HEK293T (cell line): ENCODE data around the gene VTCN1.

Source experiments
- CTCF ChIA-PET: fragments of 350-600 bp; formaldehyde crosslinking; extraction: SDS; loops from one replicate; lab custom pipeline; 2021; ENCODE audit warnings: antibody characterized with exemption, inconsistent platforms; lab: Yijun Ruan, JAX
- POLR2A ChIA-PET: fragments of 350-600 bp; formaldehyde crosslinking; extraction: SDS; loops from one replicate; lab custom pipeline; 2020; ENCODE audit warnings: antibody characterized with exemption, inconsistent platforms; lab: Yijun Ruan, JAX
- DNase-seq: peaks from one replicate; pipeline ENCODE4 v3.0.0; 2012; ENCODE audit warnings: mixed read lengths; ENCODE audit errors: extremely low spot score
- ARNT ChIP-seq: fragments of 450-650 bp; IDR thresholded peaks from 2 replicates; pipeline ENCODE4 v1.6.1; 2017; ENCODE audit warnings: mild to moderate bottlenecking
- BHLHE40 ChIP-seq: fragments of 450-650 bp; IDR thresholded peaks from 2 replicates; pipeline ENCODE4 v1.6.1; 2016; ENCODE audit warnings: mild to moderate bottlenecking, moderate library complexity, borderline replicate concordance
- CTBP1 ChIP-seq: fragments of 450-650 bp; IDR thresholded peaks from 2 replicates; pipeline ENCODE4 v1.6.1; 2016; ENCODE audit warnings: borderline replicate concordance
- ELF4 ChIP-seq: fragments of 450-650 bp; IDR thresholded peaks from 2 replicates; pipeline ENCODE4 v1.6.1; 2017; ENCODE audit warnings: antibody characterized with exemption
- FOXA1 ChIP-seq: fragments of 450-650 bp; IDR thresholded peaks from 2 replicates; pipeline ENCODE4 v1.6.1; 2016; ENCODE audit warnings: mild to moderate bottlenecking
- FOXK2 ChIP-seq: fragments of 450-650 bp; IDR thresholded peaks from 2 replicates; pipeline ENCODE4 v1.6.1; 2016; ENCODE audit warnings: mild to moderate bottlenecking
- FOXM1 ChIP-seq: fragments of 450-650 bp; IDR thresholded peaks from 2 replicates; pipeline ENCODE4 v1.6.1; 2017; ENCODE audit warnings: mild to moderate bottlenecking, borderline replicate concordance
- HDGF ChIP-seq: fragments of 450-650 bp; IDR thresholded peaks from 2 replicates; pipeline ENCODE4 v1.6.1; 2017; ENCODE audit warnings: antibody characterized with exemption, borderline replicate concordance
- L3MBTL2 ChIP-seq: fragments of 450-650 bp; conservative IDR thresholded peaks from 2 replicates; pipeline ENCODE4 v1.6.1; 2016; ENCODE audit warnings: mild to moderate bottlenecking
- LEF1 ChIP-seq: fragments of 450-650 bp; IDR thresholded peaks from 2 replicates; pipeline ENCODE4 v1.6.1; 2017; ENCODE audit warnings: mild to moderate bottlenecking, borderline replicate concordance
- NFRKB ChIP-seq: fragments of 450-650 bp; IDR thresholded peaks from 2 replicates; pipeline ENCODE4 v1.6.1; 2016; ENCODE audit warnings: mild to moderate bottlenecking, moderate library complexity
- SP1 ChIP-seq: fragments of 450-650 bp; IDR thresholded peaks from 2 replicates; pipeline ENCODE4 v1.6.1; 2017
- SUZ12 ChIP-seq: fragments of 450-650 bp; IDR thresholded peaks from 2 replicates; pipeline ENCODE4 v1.6.1; 2016; ENCODE audit warnings: mild to moderate bottlenecking
- TARDBP ChIP-seq: fragments of 450-650 bp; IDR thresholded peaks from 2 replicates; pipeline ENCODE4 v1.6.1; 2016
- ZNF384 ChIP-seq: fragments of 450-650 bp; IDR thresholded peaks from 2 replicates; pipeline ENCODE4 v1.6.1; 2016
- TF ChIP-seq, protein P1 (sequence below): fragments of 450-650 bp; IDR thresholded peaks from 2 replicates; pipeline ENCODE4 v1.6.1; 2016

VTCN1 gene

DNA sequence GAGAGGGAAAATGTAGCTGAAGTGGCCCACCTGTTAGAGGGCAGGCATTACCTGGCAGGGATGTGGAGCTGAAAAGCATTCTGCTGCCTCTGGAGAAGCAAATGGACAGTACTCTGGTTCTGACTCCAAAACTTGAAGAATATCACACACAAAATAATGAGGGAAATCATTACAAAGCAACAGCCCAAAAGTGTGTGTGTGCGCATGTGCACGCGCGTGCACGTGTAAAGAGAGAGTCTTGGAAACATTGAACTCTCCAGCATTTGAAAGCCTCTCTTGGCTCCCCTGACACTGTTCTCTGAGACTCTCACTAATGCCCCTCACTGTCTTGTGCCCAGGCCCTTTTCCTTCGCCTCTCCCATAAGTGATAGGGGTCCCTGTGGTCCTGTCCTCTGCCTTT lies 2.3 kb upstream of the VTCN1 start:
- ChIA-PET POLR2A (no interaction called here), CTCF (no interaction called here)
- no peak for DNase-seq
- TF ChIP-seq, protein P1, sequence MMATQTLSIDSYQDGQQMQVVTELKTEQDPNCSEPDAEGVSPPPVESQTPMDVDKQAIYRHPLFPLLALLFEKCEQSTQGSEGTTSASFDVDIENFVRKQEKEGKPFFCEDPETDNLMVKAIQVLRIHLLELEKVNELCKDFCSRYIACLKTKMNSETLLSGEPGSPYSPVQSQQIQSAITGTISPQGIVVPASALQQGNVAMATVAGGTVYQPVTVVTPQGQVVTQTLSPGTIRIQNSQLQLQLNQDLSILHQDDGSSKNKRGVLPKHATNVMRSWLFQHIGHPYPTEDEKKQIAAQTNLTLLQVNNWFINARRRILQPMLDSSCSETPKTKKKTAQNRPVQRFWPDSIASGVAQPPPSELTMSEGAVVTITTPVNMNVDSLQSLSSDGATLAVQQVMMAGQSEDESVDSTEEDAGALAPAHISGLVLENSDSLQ: no peak
- no peak for TF ChIP-seq FOXM1
- no peak for TF ChIP-seq ZNF384
- no peak for TF ChIP-seq L3MBTL2
- no peak for TF ChIP-seq FOXK2
- TF ChIP-seq FOXA1: no peak
- no peak for TF ChIP-seq SP1
- no peak for TF ChIP-seq NFRKB
- no peak for TF ChIP-seq BHLHE40
- no peak for TF ChIP-seq CTBP1
- no peak for TF ChIP-seq SUZ12
- TF ChIP-seq ARNT: no peak
- TF ChIP-seq LEF1: no peak
- no peak for TF ChIP-seq TARDBP
- TF ChIP-seq ELF4: no peak
- TF ChIP-seq HDGF: no peak

DNA sequence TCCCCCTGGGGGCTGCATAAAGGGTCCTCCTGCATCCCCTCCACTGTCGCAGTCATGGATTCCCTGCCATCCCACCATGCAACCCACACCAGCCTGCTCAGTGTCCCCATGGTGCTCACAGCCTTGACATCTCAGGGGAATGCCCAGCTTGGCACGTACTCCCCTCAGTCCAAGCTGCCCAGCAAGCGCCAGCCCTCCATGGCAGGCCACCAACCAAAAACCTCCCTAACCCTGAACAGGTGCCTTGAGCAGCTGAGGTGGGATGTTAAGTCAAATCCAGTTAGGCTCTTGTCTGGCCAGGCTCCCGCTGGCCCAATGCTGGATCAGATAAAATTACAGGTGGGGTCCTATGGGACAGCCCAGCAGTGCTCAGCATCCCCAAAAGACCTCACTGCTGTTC lies 341 bp downstream of the VTCN1 start:
- ChIA-PET CTCF (no interaction called here), POLR2A (interaction anchor here (1.2 kb wide), 1 partner anchor 8 kb away, joined by 5 read pairs; no protein-coding TSS in a partner anchor)
- TF ChIP-seq CTBP1 (no peak), SP1 (no peak), FOXA1 (no peak), ARNT (no peak), L3MBTL2 (no peak), TARDBP (no peak), FOXK2 (no peak), BHLHE40 (no peak), LEF1 (no peak), SUZ12 (no peak), HDGF (no peak), ZNF384 (no peak), ELF4 (no peak), NFRKB (no peak), FOXM1 (no peak)
- TF ChIP-seq, protein P1: no peak
- no peak for DNase-seq

DNA sequence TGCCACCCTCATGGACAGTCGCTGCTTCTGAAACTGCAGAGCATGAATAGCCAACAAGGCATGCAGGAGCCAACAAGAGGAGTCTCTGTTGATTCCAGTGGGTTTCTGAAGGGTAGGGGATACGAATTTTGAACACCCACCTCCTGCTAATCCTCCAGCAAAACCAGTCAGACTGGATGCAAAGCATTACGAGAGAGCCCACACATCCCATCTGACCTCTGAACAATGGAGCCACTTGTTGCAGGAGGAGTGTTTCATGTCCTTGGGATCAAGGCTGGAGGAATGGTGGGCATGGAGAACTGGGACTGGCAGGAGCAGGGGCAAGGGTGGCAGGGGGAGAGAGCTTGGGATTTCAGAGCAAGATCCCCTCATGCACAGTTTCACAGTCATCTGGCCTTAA lies 1.6 kb downstream of the VTCN1 start:
- CTCF ChIA-PET: no interaction called here
- no peak for TF ChIP-seq LEF1
- no peak for TF ChIP-seq BHLHE40
- TF ChIP-seq CTBP1: no peak
- TF ChIP-seq NFRKB: no peak
- TF ChIP-seq L3MBTL2: no peak
- no peak for TF ChIP-seq HDGF
- DNase-seq: no peak
- POLR2A ChIA-PET: no interaction called here

DNA sequence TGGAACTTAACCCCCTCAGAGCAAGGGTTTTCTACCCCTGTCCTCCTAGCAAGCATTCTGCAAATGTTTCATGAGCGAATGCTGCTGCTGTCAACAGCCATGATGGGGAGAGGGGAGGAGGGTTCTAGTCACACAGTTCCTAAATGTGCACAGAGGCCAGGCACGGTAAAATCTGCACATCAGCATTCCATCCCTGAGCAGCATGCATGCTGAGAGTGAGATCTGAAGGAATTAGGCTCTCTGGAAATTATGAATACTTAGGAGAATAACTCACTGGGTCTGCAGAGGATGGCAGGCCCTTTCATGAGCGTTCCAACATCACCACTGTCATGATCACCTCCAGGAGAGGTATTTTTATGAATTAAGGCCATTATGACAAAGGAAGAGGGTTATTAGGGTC lies 2.1 kb downstream of the VTCN1 start:
- ChIA-PET POLR2A (no interaction called here), CTCF (no interaction called here)
- no peak for DNase-seq
- no peak for TF ChIP-seq FOXK2
- no peak for TF ChIP-seq ARNT
- TF ChIP-seq, protein P1: no peak
- TF ChIP-seq LEF1: no peak
- no peak for TF ChIP-seq SUZ12
- TF ChIP-seq NFRKB: no peak
- TF ChIP-seq SP1: no peak
- no peak for TF ChIP-seq L3MBTL2
- TF ChIP-seq CTBP1: no peak
- TF ChIP-seq TARDBP: no peak
- no peak for TF ChIP-seq ZNF384
- no peak for TF ChIP-seq FOXM1

DNA sequence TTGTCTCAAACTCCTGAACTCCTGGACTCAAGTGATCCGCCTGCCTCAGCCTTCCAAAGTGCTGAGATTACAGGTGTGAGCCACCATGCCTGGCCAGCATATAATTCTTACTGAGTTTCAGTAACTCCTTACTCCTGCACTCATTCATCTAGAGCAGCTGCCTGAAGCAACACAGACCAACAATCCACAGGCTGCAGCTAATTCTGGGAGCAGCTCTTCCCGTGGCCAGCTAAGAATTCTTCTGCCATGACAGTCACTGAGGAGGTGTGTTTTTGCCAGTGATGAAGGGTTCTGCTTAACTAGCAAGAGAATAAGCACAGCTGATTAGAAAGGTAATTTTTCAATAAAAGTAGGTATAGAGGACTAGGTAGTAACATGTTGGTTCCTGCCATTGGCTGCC lies 5.4 kb downstream of the VTCN1 start:
- POLR2A ChIA-PET: interaction anchor here (1.1 kb wide), 1 partner anchor 77 kb away, joined by 3 read pairs; no protein-coding TSS in a partner anchor
- CTCF ChIA-PET: interaction anchor here (0.8 kb wide), 1 partner anchor 24 kb away, joined by 3 read pairs; no protein-coding TSS in a partner anchor
- no peak for DNase-seq
- TF ChIP-seq ZNF384 (no peak), SP1 (no peak), ELF4 (no peak), SUZ12 (no peak), HDGF (no peak), CTBP1 (no peak), ARNT (no peak), LEF1 (no peak), NFRKB (no peak), L3MBTL2 (no peak), TARDBP (no peak), FOXA1 (no peak), FOXM1 (no peak), BHLHE40 (no peak), FOXK2 (no peak)
- TF ChIP-seq, protein P1: no peak

DNA sequence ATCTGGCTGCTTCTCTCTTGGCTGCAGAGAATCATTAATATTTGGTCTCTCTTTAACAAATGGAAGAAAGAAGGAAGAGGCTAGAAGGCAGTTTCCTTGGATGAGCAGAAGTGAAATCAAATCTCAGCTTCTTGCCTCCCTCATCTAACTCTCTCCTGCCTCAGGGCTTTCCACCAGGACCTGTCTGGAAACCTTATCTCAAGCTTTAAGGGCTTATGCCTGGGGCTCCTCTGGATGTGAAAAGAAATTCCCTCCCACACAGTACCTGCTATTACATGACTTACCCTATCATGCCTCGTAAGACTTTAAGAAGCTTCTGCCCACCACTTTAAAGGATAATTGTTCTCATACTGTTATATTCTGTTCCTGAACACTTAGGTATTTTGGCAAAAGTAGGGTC lies 8.9 kb downstream of the VTCN1 start:
- ChIA-PET CTCF (interaction anchor here (0.6 kb wide), 1 partner anchor 50 kb away, joined by 4 read pairs; no protein-coding TSS in a partner anchor), POLR2A (interaction anchor here (0.7 to 0.9 kb wide), 2 partner anchors 9 to 80 kb away, joined by 3 to 5 read pairs; partner anchors contain the start of gene VTCN1)
- TF ChIP-seq ARNT (no peak), TARDBP (no peak), SUZ12 (no peak), SP1 (no peak), L3MBTL2 (no peak), ZNF384 (no peak), CTBP1 (no peak), NFRKB (no peak), BHLHE40 (no peak), FOXK2 (no peak), FOXA1 (no peak), HDGF (no peak), LEF1 (no peak), FOXM1 (no peak)
- TF ChIP-seq, protein P1: no peak
- DNase-seq: no peak
